Coronary artery (tissue), 2 donors: Measurements from ENCODE around the gene PPARA.
A peak's percentile ranks its signal among the peaks of the same experiment; 100 is the strongest.
"Not testable (repeated sequence)": the region's sequence is repeated elsewhere in the genome, so short reads cannot be mapped to it uniquely, and the experiment has no call there.

Experiments
- DNase-seq: peaks from one replicate; pipeline ENCODE4 v3.0.0-alpha.2; 2017; ENCODE audit warnings: low spot score
- H3K27ac ChIP-seq, 2 donors: fragments of 200-600 bp; sonication (generic); one replicate each; pipeline ENCODE4 v1.5.1; 2016 to 2019
- H3K4me3 ChIP-seq: fragments of 200-600 bp; sonication (generic); 2 replicates; pipeline ENCODE4 v1.5.1; 2016; ENCODE audit warnings: mild to moderate bottlenecking, moderate library complexity
- CTCF ChIP-seq: fragments of 200-600 bp; sonication (generic); IDR thresholded peaks from one replicate; pipeline ENCODE4 v1.5.1; 2019; ENCODE audit warnings: antibody characterized with exemption

The PPARA gene

GRCh38 chr22:46256358-46256958, 106.1 kb downstream of the PPARA start:
- no peak for DNase-seq
- Histone ChIP-seq H3K27ac (no peak overlapping the region), H3K4me3 (no peak overlapping the region)
- TF ChIP-seq CTCF: no peak

DNA sequence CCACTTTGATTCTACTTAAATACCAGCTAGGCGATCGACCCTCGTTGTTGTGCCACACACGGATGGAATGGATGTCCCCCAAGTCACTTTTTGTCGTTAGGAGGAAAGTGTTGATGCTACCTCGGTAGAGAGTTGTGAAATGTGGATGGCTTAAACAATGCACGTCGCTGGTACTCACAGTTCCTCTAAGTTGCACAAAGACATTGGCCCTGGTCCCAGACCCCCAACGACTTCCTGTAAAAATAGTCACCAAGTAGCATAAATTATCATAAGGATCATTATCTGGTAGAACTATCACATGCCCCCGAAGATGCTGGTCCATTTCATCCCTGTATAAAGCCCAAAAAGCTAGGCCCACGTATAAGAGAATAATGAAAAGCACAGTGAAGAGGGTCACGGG, 109.0 kb downstream of the PPARA start:
- no peak for DNase-seq
- no peak for TF ChIP-seq CTCF
- Histone ChIP-seq H3K4me3 (no peak overlapping the region), H3K27ac (no peak overlapping the region)

- H3K4me3 ChIP-seq: no peak overlapping the region
- H3K27ac ChIP-seq: no peak overlapping the region
- DNase-seq: no peak
- TF ChIP-seq CTCF: no peak
These were observed 109.7 kb downstream of the PPARA start for GRCh38 chr22:46260038-46260437.

DNA sequence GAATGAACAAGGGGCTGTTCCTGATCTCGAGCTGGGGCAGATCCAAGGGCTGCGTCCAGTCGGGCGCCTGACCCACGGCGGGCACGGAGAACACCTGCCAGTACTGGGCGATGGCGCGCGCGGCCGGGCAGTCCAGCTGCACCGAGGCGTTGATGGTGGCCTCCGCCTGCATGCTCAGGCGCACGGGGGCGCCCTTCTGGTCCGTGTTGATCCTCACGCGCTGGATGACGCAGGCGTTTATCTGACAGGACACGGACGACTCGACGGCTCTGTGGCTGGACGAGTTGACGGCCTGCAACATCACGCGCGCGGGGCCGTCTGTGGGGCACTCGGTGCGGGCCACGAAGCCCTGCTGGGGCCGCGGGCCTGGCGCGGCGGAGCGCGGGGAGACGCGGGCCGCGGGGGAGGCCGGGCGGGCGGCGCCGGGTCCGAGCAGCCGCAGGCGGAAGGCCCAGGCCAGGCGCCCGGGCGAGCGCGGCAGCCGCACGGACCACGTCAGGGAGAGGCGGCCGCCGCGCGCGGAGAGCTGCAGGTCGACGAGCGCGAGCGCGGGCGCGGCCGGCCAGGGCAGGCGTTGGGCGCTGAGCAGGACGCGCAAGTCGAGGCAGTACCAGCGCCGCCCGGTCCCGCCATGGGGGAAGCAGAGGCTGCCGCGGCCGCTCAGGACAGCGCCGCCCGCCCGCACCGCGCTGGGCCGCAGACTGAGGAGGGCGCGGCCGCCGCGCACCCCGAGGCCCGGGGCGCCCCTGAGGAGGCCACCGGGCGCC, 112.3 kb downstream of the PPARA start:
- no peak for DNase-seq
- H3K27ac ChIP-seq: no peak overlapping the region
- TF ChIP-seq CTCF: no peak
- H3K4me3 ChIP-seq: peak overlapping the region; percentile 70

DNA sequence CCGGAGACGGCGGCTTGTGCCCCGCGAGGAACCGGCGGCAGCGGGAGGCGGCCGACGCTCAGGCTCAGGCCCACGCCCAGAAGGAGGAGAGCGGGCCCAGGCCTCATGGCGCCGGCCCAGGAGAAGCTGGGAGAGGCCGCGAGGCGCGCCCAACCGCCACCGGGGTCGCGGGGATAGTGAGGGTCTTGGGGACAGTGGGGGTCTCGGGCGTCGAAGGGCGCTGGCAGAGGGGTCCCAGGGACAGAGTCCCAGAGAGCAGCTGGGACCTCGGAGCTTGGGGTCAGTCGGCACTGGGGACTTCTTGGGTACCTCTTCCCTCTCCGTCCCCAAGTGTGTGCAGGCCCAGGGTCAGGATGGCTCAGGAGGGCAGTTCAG, 112.9 kb downstream of the PPARA start, which contains the start of gene PKDREJ:
Gene PKDREJ, minus strand, starts transcription at position 128 of the 375 bp plus-strand sequence. Its CDS starts 21 bp downstream, at position 107.
- TF ChIP-seq CTCF: no peak
- Histone ChIP-seq H3K27ac (no peak within 1 kb of the TSS), H3K4me3 (peak within 1 kb of the TSS; percentile 70)
- no peak for DNase-seq

GRCh38 chr22:46264520-46264919, 114.2 kb downstream of the PPARA start:
- H3K27ac ChIP-seq, DNase-seq, H3K4me3 ChIP-seq: not testable (repeated sequence)

DNA sequence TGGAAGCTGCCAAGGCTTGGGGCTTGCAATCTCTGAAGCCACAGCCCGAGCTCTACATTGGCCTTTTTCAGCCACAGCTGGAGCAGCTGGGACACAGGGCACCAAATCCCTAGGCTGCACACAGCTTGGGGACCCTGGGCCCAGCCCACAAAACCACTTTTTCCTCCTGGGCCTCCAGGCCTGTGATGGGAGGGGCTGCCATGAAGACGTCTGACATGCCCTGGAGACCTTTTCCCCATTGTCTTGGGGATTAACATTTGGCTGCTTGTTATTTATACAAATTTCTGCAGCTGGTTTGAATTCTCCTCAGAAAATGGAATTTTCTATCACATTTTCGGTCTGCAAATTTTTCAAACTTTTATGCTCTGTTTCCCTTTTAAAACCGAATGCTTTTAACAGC, 115.3 kb downstream of the PPARA start:
- H3K27ac ChIP-seq, DNase-seq, H3K4me3 ChIP-seq: not testable (repeated sequence)
